Choroid plexus epithelial cell (primary cell): ENCODE data around the gene ANKRD49.
A peak's percentile ranks its signal among the peaks of the same experiment; 100 is the strongest.

Experiments
- DNase-seq: peaks from one replicate; pipeline ENCODE4 v3.0.0-alpha.2; 2010; ENCODE audit warnings: low read depth
- H3K4me3 ChIP-seq: 2 replicates; pipeline ENCODE4 v1.5.1; 2011; ENCODE audit warnings: low read depth, mild to moderate bottlenecking, control low read depth, low read length, moderate library complexity
- TF ChIP-seq, protein P1 (sequence below): conservative IDR thresholded peaks from 2 replicates; pipeline ENCODE4 v1.5.1; 2011; ENCODE audit warnings: low read depth, mild to moderate bottlenecking, control low read depth, inconsistent platforms, low read length, moderate library complexity

ANKRD49 gene

DNA sequence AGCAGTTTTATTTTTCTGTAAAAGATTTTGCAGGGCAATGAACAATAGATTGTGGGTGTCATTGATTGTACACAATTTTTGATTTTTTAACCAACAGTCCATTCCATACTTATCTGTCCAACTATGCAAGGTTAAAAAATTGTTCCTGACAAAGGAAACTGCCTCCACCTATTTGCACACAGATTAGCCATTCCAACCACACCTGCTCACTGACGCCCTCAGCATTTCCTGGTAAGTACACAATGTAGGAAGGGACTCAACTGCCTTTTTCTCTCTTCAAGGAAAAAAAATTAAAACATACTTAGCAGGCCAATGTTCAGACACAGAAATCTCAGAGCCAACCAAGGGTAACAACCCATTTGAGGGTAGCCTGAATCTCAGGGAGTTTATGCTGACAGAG lies 45.6 kb downstream of the ANKRD49 start:
- TF ChIP-seq, protein P1, sequence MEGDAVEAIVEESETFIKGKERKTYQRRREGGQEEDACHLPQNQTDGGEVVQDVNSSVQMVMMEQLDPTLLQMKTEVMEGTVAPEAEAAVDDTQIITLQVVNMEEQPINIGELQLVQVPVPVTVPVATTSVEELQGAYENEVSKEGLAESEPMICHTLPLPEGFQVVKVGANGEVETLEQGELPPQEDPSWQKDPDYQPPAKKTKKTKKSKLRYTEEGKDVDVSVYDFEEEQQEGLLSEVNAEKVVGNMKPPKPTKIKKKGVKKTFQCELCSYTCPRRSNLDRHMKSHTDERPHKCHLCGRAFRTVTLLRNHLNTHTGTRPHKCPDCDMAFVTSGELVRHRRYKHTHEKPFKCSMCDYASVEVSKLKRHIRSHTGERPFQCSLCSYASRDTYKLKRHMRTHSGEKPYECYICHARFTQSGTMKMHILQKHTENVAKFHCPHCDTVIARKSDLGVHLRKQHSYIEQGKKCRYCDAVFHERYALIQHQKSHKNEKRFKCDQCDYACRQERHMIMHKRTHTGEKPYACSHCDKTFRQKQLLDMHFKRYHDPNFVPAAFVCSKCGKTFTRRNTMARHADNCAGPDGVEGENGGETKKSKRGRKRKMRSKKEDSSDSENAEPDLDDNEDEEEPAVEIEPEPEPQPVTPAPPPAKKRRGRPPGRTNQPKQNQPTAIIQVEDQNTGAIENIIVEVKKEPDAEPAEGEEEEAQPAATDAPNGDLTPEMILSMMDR: no peak
- no peak overlapping the region for H3K4me3 ChIP-seq
- no peak for DNase-seq

DNA sequence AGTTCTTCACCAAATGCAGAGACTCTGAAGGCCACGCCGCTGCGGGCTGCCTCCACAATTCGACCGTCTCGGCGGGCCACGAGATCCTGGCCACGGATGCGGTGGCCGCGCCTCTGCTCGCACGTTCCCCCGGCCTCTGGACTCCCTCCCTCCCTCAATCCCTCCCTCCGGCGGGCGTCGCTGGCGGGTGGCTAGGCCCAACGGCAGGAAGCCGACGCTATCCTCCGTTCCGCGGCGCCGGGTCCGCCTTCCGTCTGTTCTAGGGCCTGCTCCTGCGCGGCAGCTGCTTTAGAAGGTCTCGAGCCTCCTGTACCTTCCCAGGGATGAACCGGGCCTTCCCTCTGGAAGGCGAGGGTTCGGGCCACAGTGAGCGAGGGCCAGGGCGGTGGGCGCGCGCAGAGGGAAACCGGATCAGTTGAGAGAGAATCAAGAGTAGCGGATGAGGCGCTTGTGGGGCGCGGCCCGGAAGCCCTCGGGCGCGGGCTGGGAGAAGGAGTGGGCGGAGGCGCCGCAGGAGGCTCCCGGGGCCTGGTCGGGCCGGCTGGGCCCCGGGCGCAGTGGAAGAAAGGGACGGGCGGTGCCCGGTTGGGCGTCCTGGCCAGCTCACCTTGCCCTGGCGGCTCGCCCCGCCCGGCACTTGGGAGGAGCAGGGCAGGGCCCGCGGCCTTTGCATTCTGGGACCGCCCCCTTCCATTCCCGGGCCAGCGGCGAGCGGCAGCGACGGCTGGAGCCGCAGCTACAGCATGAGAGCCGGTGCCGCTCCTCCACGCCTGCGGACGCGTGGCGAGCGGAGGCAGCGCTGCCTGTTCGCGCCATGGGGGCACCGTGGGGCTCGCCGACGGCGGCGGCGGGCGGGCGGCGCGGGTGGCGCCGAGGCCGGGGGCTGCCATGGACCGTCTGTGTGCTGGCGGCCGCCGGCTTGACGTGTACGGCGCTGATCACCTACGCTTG lies 50.2 kb downstream of the ANKRD49 start, which contains the start of gene FUT4:
FUT4 (plus strand) TSS at position 227 of the 951 bp plus-strand sequence; CDS start at position 440, 213 bp downstream.
- peak within 1 kb of the TSS; percentile 74 for H3K4me3 ChIP-seq
- TF ChIP-seq, protein P1: no peak
- DNase-seq: peak; percentile 83

DNA sequence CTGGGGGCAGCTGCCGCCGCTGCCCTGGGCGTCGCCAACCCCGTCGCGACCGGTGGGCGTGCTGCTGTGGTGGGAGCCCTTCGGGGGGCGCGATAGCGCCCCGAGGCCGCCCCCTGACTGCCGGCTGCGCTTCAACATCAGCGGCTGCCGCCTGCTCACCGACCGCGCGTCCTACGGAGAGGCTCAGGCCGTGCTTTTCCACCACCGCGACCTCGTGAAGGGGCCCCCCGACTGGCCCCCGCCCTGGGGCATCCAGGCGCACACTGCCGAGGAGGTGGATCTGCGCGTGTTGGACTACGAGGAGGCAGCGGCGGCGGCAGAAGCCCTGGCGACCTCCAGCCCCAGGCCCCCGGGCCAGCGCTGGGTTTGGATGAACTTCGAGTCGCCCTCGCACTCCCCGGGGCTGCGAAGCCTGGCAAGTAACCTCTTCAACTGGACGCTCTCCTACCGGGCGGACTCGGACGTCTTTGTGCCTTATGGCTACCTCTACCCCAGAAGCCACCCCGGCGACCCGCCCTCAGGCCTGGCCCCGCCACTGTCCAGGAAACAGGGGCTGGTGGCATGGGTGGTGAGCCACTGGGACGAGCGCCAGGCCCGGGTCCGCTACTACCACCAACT lies 51.0 kb downstream of the ANKRD49 start:
- DNase-seq: no peak
- H3K4me3 ChIP-seq: peak overlapping the region; percentile 74
- TF ChIP-seq, protein P1: no peak

DNA sequence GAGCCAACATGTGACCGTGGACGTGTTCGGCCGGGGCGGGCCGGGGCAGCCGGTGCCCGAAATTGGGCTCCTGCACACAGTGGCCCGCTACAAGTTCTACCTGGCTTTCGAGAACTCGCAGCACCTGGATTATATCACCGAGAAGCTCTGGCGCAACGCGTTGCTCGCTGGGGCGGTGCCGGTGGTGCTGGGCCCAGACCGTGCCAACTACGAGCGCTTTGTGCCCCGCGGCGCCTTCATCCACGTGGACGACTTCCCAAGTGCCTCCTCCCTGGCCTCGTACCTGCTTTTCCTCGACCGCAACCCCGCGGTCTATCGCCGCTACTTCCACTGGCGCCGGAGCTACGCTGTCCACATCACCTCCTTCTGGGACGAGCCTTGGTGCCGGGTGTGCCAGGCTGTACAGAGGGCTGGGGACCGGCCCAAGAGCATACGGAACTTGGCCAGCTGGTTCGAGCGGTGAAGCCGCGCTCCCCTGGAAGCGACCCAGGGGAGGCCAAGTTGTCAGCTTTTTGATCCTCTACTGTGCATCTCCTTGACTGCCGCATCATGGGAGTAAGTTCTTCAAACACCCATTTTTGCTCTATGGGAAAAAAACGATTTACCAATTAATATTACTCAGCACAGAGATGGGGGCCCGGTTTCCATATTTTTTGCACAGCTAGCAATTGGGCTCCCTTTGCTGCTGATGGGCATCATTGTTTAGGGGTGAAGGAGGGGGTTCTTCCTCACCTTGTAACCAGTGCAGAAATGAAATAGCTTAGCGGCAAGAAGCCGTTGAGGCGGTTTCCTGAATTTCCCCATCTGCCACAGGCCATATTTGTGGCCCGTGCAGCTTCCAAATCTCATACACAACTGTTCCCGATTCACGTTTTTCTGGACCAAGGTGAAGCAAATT lies 51.7 kb downstream of the ANKRD49 start:
- peak overlapping the region; percentile 74 for H3K4me3 ChIP-seq
- no peak for DNase-seq
- TF ChIP-seq, protein P1: no peak

DNA sequence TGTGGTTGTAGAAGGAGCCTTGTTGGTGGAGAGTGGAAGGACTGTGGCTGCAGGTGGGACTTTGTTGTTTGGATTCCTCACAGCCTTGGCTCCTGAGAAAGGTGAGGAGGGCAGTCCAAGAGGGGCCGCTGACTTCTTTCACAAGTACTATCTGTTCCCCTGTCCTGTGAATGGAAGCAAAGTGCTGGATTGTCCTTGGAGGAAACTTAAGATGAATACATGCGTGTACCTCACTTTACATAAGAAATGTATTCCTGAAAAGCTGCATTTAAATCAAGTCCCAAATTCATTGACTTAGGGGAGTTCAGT lies 52.3 kb downstream of the ANKRD49 start:
- TF ChIP-seq, protein P1: no peak
- H3K4me3 ChIP-seq: peak overlapping the region; percentile 74
- no peak for DNase-seq

DNA sequence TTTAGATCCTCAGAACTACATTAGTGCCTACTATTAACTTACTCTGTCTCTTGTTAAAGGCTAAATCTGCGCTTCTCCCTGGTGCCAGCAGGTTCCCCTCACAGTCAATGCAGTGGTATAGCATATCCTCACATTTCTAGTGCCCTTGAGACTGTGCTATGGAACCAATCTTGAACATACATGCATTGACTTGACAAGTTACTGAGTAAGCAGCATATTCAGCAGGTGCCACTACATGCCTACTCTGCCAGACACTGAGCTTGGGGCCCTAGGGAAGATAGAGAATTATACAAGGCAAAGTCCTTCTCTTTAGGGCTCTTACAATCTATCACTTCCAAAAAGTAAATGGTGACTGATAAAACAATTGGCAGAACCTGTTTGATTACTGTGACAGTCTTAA lies 53.1 kb downstream of the ANKRD49 start:
- DNase-seq: no peak
- TF ChIP-seq, protein P1: peak; percentile 11
- no peak overlapping the region for H3K4me3 ChIP-seq
